ENCODE measurements around the gene ZNF213. TPM values are rescaled to one million over a fixed set of nuclear protein-coding genes. Genes with fewer than 3 reads are reported as not detected.
A peak's percentile ranks its signal among the peaks of the same experiment; 100 is the strongest.

The ZNF213 gene
- total and polyA plus RNA-seq, 2 experiments from 2014 or later: 7.5 to 10.1 TPM

- DNase-seq (ENCODE audit: low read depth in 1 of 2, low spot score in 1 of 2): peak in 1 of 2 donors; percentile 72
- H3K27ac ChIP-seq: no peak overlapping the region
- no peak for TF ChIP-seq CTCF (IDR thresholded peaks at IDR 0.05; ENCODE audit: low read depth, low read length)
- no peak overlapping the region for H3K4me3 ChIP-seq
- H3K4me1 ChIP-seq (ENCODE audit: low read depth): peaks cover 4% of the 10 kb centered on the region
- H3K27me3 ChIP-seq: no peaks in the 10 kb centered on the region
- H3K36me3 ChIP-seq: peaks cover 7% of the 10 kb centered on the region
- H3K9me3 ChIP-seq (ENCODE audit: low read depth): no peaks in the 10 kb centered on the region
These were observed 12.9 kb upstream of the ZNF213 start for GRCh38 chr16:3121851-3122467.

- no peak for TF ChIP-seq CTCF (IDR thresholded peaks at IDR 0.05; ENCODE audit: low read depth, low read length)
- Histone ChIP-seq H3K36me3 (peaks cover 7% of the 10 kb centered on the region), H3K27ac (no peak overlapping the region), H3K9me3 (ENCODE audit: low read depth) (no peaks in the 10 kb centered on the region), H3K27me3 (no peaks in the 10 kb centered on the region), H3K4me1 (ENCODE audit: low read depth) (peaks cover 4% of the 10 kb centered on the region), H3K4me3 (no peak overlapping the region)
- DNase-seq (ENCODE audit: low read depth in 1 of 2, low spot score in 1 of 2): no peak
These were observed 11.8 kb upstream of the ZNF213 start for GRCh38 chr16:3122926-3123570.

- Histone ChIP-seq H3K36me3 (peaks cover 7% of the 10 kb centered on the region), H3K9me3 (ENCODE audit: low read depth) (no peaks in the 10 kb centered on the region), H3K27ac (peak overlapping the region; percentile 7), H3K27me3 (no peaks in the 10 kb centered on the region), H3K4me1 (ENCODE audit: low read depth) (peaks cover 4% of the 10 kb centered on the region), H3K4me3 (peak overlapping the region; percentile 47)
- DNase-seq (ENCODE audit: low read depth in 1 of 2, low spot score in 1 of 2): peak; percentile 96 to 99
- TF ChIP-seq CTCF (IDR thresholded peaks at IDR 0.05; ENCODE audit: low read depth, low read length): peak; percentile 27
These were observed 10.6 kb upstream of the ZNF213 start for GRCh38 chr16:3123986-3124886.

- no peak overlapping the region for H3K27ac ChIP-seq
These were observed 7.1 kb upstream of the ZNF213 start for GRCh38 chr16:3127745-3128144.

More at GRCh38 chr16:3127745-3128144, 7.1 kb upstream of the ZNF213 start:
- no peak overlapping the region for H3K4me3 ChIP-seq
- no peaks in the 10 kb centered on the region for H3K27me3 ChIP-seq
- no peak for DNase-seq (ENCODE audit: low read depth in 1 of 2, low spot score in 1 of 2)
- peaks cover 4% of the 10 kb centered on the region for H3K4me1 ChIP-seq (ENCODE audit: low read depth)
- TF ChIP-seq CTCF (IDR thresholded peaks at IDR 0.05; ENCODE audit: low read depth, low read length): no peak
- no peaks in the 10 kb centered on the region for H3K9me3 ChIP-seq (ENCODE audit: low read depth)
- H3K36me3 ChIP-seq: no peaks in the 10 kb centered on the region
